Measurements from ENCODE around the gene ETV3. TPM values are rescaled to one million over a fixed set of nuclear protein-coding genes. Genes with fewer than 3 reads are reported as not detected.
"Not testable (repeated sequence)": the region's sequence is repeated elsewhere in the genome, so short reads cannot be mapped to it uniquely, and the experiment has no call there.

The ETV3 gene
- total and polyA plus RNA-seq, 2 donors, result 12.4 to 24.9 TPM

DNA sequence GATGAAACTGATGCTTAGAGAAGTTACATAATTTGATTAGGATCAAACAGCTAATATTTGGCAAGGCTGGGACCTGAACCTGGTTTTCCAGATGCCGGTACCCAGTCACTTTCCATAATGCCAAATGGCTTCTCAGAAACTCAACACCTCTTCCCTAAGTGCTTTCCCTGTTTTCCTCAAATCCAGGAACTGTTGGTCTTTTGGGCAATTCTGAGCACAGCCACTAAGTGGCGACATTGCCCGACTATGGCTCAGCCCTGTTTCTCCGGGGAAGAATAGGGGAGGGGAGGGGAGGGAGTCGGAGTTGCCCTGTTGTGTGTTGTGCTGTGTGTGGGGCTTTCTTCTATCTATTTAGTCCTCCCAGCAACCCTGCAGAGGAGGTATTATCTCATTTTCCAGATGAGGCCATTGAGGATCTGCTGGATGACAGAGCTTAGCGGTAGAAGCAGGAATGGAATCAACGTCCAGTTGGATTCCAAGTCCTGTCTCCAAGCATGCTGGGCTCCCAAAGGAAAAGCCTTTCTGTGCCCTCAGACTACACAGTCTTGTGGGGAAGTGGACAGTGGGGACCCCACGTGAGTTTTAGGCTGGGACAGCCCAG is 33.8 kb upstream of the ETV3 start:
- not testable (repeated sequence) for H3K36me3 ChIP-seq (ENCODE audit: insufficient read depth); H3K27ac ChIP-seq (ENCODE audit: low read depth); DNase-seq (ENCODE audit: extremely low spot score); H3K4me1 ChIP-seq (ENCODE audit: insufficient read depth); H3K4me3 ChIP-seq (ENCODE audit: low read depth, low read length)
- whole genome bisulfite sequencing, result 26% methylated on average over 6 of the region's 8 CpGs

DNA sequence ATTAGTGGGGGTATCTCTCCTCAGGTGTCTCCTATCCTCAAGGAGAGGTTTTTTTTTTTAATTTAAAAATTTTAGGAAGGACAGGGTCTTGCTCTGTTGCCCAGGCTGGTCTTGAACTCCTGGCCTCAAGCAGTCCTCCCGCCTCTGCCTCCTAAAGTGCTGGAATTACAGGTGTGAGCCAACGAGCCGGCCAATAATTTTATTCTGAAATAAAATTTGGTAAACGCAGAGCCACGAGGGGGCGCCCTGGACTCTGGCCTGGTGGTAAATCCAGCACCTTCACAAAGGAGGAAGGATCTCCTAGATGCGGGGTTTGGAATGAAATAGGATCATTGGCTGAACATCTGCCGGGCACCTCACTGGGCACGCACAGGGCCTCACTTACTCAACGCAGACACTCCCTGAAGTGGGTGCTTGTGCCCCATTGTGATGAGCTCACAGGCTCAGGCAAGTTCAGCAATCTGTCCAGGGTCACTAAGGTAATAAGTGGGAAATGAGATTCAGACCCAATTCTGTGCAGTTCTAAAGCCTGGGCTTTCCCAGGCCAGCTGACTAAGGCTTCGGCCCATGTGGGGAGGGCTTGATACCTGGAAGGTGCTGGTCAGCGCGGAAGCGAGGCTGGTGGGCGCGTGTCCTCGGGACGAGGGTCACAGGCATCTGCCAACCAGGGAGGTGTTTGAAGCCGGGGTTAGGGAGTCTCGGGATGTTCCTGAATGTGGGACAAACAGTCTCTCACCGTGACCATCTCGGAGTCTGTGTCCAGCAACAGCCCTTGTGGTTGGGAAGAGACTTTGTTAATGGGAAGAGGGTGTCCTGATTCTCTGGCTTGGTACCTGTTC is 32.7 kb upstream of the ETV3 start:
- no peak overlapping the region for H3K4me3 ChIP-seq (ENCODE audit: low read depth, low read length)
- 71% methylated on average over 22 of the region's 22 CpGs for WGBS
- H3K36me3 ChIP-seq (ENCODE audit: insufficient read depth), result no peaks in the 10 kb centered on the region
- H3K27ac ChIP-seq (ENCODE audit: low read depth), result no peak overlapping the region
- H3K4me1 ChIP-seq (ENCODE audit: insufficient read depth), result no peaks in the 10 kb centered on the region
- no peak for DNase-seq (ENCODE audit: extremely low spot score)

DNA sequence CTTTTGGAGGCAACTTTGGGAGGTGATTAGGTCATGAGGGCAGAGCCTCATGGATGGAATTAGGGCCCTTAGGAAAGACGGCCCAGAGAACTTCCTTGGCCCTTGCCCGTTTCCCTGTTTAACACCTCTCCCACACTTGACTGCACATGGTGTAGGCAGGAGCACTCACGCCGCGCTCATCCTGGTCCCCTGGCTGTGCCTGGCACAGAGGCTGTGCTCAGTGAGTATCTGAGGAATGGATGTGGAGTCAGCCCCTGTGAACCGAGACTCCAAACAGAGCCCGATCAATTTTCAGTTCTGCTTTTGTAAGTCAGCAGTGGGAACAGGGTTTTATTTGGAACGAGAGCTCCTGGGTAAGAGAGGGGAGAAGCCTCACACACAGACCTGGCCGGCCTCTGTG is 29.8 kb upstream of the ETV3 start:
- 79% methylated on average over 9 of the region's 9 CpGs for WGBS
- Histone ChIP-seq H3K36me3 (ENCODE audit: insufficient read depth) (no peaks in the 10 kb centered on the region), H3K4me1 (ENCODE audit: insufficient read depth) (no peaks in the 10 kb centered on the region), H3K4me3 (ENCODE audit: low read depth, low read length) (no peak overlapping the region), H3K27ac (ENCODE audit: low read depth) (no peak overlapping the region)
- DNase-seq (ENCODE audit: extremely low spot score), result no peak

DNA sequence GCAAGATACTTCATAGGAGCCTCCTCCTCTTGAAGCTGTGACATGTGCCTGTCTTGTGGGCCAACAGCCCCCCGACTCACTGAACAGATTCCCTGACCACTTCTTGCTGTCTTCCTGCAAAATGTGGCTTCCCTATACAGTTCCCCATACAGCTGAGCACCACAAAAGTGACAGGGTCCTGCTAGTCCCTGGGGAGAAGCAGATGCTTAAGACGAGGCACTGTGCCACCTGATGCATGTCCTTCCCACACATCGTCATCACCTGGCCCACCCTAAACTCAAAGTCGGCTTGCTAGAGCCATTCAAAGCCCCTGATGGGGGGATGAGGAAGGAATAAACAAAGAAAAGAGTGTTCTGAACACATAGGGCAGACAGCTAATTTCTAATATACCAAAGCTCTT is 29.2 kb upstream of the ETV3 start:
- H3K36me3 ChIP-seq (ENCODE audit: insufficient read depth), result no peaks in the 10 kb centered on the region
- no peak overlapping the region for H3K27ac ChIP-seq (ENCODE audit: low read depth)
- no peaks in the 10 kb centered on the region for H3K4me1 ChIP-seq (ENCODE audit: insufficient read depth)
- no peak for DNase-seq (ENCODE audit: extremely low spot score)
- 78% methylated on average over 4 of the region's 4 CpGs for WGBS
- H3K4me3 ChIP-seq (ENCODE audit: low read depth, low read length), result no peak overlapping the region

DNA sequence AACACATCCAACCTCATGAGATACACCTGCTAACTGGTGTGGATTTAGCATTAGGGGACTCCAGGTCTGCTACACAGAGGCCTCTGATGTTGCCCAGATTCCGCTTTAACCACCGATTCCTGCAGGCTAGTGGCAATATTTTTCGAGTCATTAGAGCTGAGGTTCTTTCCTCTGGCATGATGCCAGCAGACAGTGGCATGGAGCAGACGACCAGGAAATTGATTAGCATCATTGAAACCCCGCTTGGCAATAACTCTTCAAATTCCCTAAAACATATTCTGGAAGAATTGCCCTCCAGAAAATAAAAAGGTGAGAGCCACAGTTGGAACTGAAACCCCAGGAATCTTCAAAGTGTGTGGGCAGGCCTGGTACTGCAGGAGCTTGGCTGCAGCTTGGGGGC is 28.4 kb upstream of the ETV3 start:
- no peaks in the 10 kb centered on the region for H3K4me1 ChIP-seq (ENCODE audit: insufficient read depth)
- no peaks in the 10 kb centered on the region for H3K36me3 ChIP-seq (ENCODE audit: insufficient read depth)
- WGBS, result 60% methylated on average over 5 of the region's 5 CpGs
- no peak for DNase-seq (ENCODE audit: extremely low spot score)
- H3K4me3 ChIP-seq (ENCODE audit: low read depth, low read length), result no peak overlapping the region
- no peak overlapping the region for H3K27ac ChIP-seq (ENCODE audit: low read depth)

DNA sequence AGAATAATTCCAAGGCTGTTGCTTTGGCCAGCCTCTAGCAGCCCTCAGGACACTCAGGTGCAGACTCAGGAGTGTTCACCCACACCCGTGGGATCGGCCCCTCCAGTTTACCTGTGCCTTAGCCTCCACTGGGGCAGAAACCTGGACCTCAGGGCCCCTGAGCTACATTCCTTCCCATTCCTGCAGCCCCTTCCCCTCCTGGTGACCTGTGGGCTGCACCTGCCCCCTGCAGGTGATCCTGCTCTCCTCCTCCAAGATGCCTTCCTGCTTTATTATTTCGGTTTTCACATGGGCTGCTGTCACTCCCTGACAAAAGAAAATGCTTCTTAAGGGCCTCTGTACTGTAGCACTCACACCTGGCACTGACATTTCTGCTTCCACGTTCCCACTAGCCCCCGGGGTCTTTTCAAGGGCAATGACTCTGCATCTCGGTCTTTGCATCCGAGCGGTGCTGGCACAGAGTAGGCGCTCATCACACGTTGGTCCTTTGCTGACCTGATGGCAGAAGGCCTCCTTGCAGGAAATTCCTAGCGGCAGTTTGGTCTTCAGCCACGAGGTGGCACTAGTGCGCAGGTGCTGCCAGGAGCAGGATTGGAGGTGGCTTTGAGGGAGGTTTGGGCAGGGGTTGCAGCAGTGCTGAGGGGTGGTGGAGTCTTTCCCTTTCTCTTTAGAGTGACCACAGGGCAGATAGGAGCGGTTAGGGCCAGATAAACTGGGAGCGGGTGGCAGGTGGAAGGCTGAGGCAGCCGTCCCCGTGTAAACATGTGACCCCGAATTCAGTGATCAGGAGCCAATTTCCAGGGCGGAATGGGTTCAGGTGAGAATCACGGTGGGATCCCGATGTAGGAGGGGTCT is 25.3 kb upstream of the ETV3 start:
- no peak for DNase-seq (ENCODE audit: extremely low spot score)
- Histone ChIP-seq H3K36me3 (ENCODE audit: insufficient read depth) (no peaks in the 10 kb centered on the region), H3K4me1 (ENCODE audit: insufficient read depth) (no peaks in the 10 kb centered on the region), H3K4me3 (ENCODE audit: low read depth, low read length) (no peak overlapping the region), H3K27ac (ENCODE audit: low read depth) (no peak overlapping the region)
- WGBS, result 12% methylated on average over 21 of the region's 21 CpGs

DNA sequence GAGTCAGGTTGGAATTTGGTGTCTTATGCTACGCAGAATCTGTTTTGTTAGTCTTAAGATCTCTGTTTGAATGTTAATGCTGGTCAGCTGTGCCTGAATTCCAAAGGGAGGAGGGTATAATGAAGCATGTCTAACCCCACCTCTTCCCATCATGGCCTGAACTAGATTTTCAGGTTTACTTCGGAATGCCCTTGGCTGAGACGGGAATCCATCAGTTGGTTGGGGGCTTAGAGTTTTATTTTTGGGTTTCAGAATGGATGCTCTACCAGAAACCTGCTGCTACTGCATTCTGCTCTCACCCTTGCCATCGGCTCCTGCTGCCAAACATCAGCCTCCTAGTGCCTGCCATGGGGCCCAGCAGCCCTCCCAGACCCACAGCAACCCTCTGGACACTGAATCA is 24.1 kb upstream of the ETV3 start:
- H3K36me3 ChIP-seq (ENCODE audit: insufficient read depth), result no peaks in the 10 kb centered on the region
- H3K27ac ChIP-seq (ENCODE audit: low read depth), result no peak overlapping the region
- no peaks in the 10 kb centered on the region for H3K4me1 ChIP-seq (ENCODE audit: insufficient read depth)
- H3K4me3 ChIP-seq (ENCODE audit: low read depth, low read length), result no peak overlapping the region
- WGBS, result 79% methylated on average over 4 of the region's 4 CpGs
- no peak for DNase-seq (ENCODE audit: extremely low spot score)

DNA sequence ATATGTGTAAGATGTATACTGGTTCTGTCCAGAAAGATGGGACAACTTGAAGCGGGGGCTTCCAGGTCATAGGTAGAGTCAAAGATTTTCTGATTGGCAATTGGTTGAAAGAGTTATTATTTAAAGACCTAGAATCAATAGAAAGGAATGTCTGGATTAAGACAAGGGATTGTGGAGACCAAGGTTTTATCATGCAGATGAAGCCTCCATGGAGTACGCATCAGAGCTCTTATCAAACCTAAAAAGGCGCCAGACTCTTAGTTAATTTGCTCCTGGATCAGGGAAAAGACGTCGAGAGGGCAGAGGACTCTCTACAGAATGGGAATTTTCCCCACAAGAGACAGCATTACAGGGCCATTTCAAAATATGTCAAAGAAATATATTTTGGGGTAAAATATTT is 23.7 kb upstream of the ETV3 start:
- no peak overlapping the region for H3K27ac ChIP-seq (ENCODE audit: low read depth)

DNA sequence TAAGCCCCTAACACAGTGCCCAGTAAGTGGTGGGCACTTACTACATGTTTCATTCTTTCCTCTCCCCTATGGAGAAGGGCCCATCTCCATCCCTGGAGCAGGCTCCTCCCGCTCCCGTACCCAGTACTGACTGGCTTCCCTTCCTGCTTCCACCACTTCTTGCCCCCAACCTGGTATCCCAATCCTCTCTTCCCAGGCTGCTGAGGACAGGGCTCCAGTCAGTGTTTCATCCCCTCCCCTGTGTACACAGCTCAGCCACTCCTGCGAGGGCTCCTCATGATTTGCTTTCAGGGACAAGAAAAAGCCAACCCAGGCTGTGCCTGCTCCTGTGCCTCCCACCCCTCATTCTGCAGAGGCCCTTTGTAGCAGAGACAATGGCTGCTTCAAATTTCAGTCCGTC is 20.8 kb upstream of the ETV3 start:
- Histone ChIP-seq H3K27ac (ENCODE audit: low read depth) (no peak overlapping the region), H3K4me3 (ENCODE audit: low read depth, low read length) (no peak overlapping the region), H3K4me1 (ENCODE audit: insufficient read depth) (no peaks in the 10 kb centered on the region), H3K36me3 (ENCODE audit: insufficient read depth) (no peaks in the 10 kb centered on the region)
- WGBS, result 66% methylated on average over 4 of the region's 4 CpGs
- DNase-seq (ENCODE audit: extremely low spot score), result no peak

More for the DNA sequence above, 23.7 kb upstream of the ETV3 start:
- H3K4me1 ChIP-seq (ENCODE audit: insufficient read depth), result no peaks in the 10 kb centered on the region
- H3K4me3 ChIP-seq (ENCODE audit: low read depth, low read length), result no peak overlapping the region
- H3K36me3 ChIP-seq (ENCODE audit: insufficient read depth), result no peaks in the 10 kb centered on the region
- 78% methylated on average over 5 of the region's 5 CpGs for WGBS
- no peak for DNase-seq (ENCODE audit: extremely low spot score)

DNA sequence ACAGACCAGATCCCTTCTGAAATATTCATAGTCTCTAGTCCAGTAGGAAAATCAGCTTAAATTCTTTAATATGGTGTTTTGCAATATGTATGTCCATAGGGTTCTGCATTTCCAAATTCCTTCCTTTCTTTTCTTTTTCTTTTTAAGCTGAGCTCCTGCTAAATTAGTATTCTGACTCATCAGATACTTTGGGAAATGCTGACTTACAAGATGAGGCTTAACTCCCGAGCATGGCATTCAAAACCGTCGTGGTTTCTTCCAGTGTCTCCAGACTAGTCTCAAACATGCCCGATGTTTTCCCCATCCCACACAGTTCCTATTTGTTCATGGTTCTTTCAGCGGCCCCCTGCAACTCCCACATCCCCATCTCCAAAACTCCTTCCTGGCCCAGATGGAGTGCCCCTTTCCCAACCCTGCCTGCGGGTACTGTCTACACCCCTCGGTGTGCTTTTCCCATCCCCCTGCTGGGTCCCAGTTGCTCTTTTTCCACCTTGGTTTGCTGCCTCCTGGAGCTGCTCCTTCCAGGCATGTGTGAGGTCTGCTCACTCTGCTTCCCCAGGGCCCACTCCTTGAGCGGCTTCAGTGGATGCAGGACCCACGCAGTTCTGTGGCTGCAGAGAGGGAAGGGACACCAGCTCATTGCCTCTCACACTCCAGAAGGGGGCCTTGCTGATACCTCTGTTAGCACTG is 19.5 kb upstream of the ETV3 start:
- 62% methylated on average over 9 of the region's 9 CpGs for WGBS
- H3K36me3 ChIP-seq (ENCODE audit: insufficient read depth), result no peaks in the 10 kb centered on the region
- no peak overlapping the region for H3K4me3 ChIP-seq (ENCODE audit: low read depth, low read length)
- no peak overlapping the region for H3K27ac ChIP-seq (ENCODE audit: low read depth)
- DNase-seq (ENCODE audit: extremely low spot score), result no peak
- no peaks in the 10 kb centered on the region for H3K4me1 ChIP-seq (ENCODE audit: insufficient read depth)

DNA sequence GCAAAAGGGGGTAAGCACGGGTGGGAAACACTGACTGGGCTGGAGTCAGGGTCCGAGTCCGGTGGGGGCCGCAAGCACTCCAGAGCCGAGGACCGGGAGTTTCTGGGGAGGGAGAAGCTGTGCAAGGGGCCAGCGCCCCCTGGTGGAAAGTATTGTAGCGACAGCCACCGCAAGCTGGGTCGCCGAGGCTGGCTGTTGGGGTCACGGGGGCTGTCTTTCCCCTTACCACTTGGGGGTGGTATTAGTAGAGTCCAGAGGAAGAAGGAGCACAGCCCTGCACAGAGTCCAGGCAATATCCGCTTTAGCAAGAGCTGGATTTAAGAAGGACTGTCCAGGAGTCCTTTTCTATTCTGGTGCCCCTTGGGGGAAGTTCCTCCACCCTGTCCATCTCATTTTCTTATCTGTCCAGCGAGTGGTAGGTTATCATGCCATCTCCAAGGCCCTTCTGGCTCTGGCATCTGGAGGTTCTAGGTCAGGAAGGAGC is 17.9 kb upstream of the ETV3 start:
- no peak for DNase-seq (ENCODE audit: extremely low spot score)
- Histone ChIP-seq H3K4me3 (ENCODE audit: low read depth, low read length) (no peak overlapping the region), H3K4me1 (ENCODE audit: insufficient read depth) (no peaks in the 10 kb centered on the region), H3K27ac (ENCODE audit: low read depth) (no peak overlapping the region), H3K36me3 (ENCODE audit: insufficient read depth) (no peaks in the 10 kb centered on the region)
- 3% methylated on average over 14 of the region's 14 CpGs for WGBS

DNA sequence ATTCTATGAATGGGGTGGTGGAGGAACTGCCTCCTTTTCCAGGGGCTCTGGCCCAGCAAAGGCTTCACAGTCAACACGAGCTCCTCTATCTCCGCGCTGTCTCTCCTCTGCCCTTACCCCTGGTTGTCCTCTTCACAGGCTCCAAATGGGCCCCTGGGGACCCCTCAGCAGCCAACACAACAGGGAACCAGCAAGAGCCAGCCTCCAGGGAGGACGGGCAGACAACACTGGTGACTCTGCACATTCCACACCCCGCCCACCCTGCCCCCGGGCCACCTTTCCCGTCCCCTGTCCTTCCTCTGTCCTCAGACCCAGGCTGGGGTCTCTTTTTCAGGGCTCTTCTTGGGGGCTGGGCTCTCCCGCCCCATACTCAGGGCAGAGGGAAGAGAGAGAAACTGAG is 17.5 kb upstream of the ETV3 start:
- Histone ChIP-seq H3K4me1 (ENCODE audit: insufficient read depth) (no peaks in the 10 kb centered on the region), H3K4me3 (ENCODE audit: low read depth, low read length) (no peak overlapping the region), H3K36me3 (ENCODE audit: insufficient read depth) (no peaks in the 10 kb centered on the region), H3K27ac (ENCODE audit: low read depth) (no peak overlapping the region)
- no peak for DNase-seq (ENCODE audit: extremely low spot score)
- 19% methylated on average over 8 of the region's 8 CpGs for WGBS

DNA sequence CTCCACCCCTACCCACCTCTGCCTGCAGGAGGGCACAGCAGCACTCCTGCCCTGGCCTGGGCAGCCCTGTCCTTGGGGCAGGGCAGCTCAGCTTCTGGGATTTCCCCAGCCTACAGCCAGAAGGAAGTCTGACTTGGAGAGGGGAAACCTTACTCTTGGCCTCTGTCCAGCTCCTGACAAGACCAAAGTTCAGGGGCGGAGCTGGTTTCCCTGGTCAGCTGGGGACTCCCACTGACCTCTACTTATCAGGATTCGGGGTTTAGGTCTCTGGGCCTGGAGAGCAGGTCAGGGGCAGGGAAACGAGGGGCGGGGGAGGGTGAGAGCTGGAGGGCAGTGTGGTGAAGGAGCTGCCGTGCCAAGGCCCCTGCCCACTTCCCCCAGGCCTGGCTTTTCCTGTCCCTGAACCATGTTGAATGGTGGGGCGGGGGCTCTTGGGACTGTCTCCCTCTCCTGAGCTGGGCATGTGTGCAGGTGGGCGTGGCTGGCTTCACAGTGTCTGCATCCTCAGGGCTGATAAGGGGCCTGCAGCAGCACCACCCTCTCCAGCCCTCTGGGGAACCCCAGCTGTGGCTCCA is 16.8 kb upstream of the ETV3 start:
- H3K36me3 ChIP-seq (ENCODE audit: insufficient read depth), result no peaks in the 10 kb centered on the region
- no peak overlapping the region for H3K27ac ChIP-seq (ENCODE audit: low read depth)
- H3K4me1 ChIP-seq (ENCODE audit: insufficient read depth), result no peaks in the 10 kb centered on the region
- DNase-seq (ENCODE audit: extremely low spot score), result no peak
- no peak overlapping the region for H3K4me3 ChIP-seq (ENCODE audit: low read depth, low read length)
- WGBS, result 49% methylated on average over 7 of the region's 7 CpGs

All from urinary bladder (tissue), 4 donors.